Thoracic aorta (tissue), 2 donors: Measurements from ENCODE around the gene PDIK1L. TPM values are rescaled to one million over a fixed set of nuclear protein-coding genes. Genes with fewer than 3 reads are reported as not detected.
A peak's percentile ranks its signal among the peaks of the same experiment; 100 is the strongest.

Source experiments
- ATAC-seq: fragments of 150-250 bp; one replicate; pipeline ENCODE4 v1.8.0; 2017; ENCODE audit warnings: low read depth; ENCODE audit not compliant: insufficient number of reproducible peaks, low FRiP score
- DNase-seq: peaks from one replicate; pipeline ENCODE4 v3.0.0-alpha.2; 2020; ENCODE audit warnings: low spot score
- H3K27ac ChIP-seq, 2 donors: fragments of 200-600 bp; sonication (generic); 1 replicate in 1 of 2; 2 replicates in 1 of 2; pipeline ENCODE4 v1.5.1; 2016; ENCODE audit warnings: mild to moderate bottlenecking in 2 of 2, moderate library complexity in 2 of 2
- H3K27me3 ChIP-seq: fragments of 200-600 bp; sonication (generic); replicated peaks from 2 replicates; pipeline ENCODE4 v1.6.0; 2016; ENCODE audit warnings: mild to moderate bottlenecking; ENCODE audit not compliant: insufficient read depth
- H3K36me3 ChIP-seq: fragments of 200-600 bp; sonication (generic); one replicate; pipeline ENCODE4 v1.5.1; 2016
- H3K4me1 ChIP-seq, 2 donors: fragments of 200-600 bp; sonication (generic); 1 replicate in 1 of 2; 2 replicates in 1 of 2; pipeline versions ENCODE4 v1.5.1 to v1.6.0; 2016; ENCODE audit warnings: low read depth in 2 of 2, mild to moderate bottlenecking in 1 of 2; ENCODE audit not compliant: control insufficient read depth in 1 of 2
- H3K4me3 ChIP-seq: fragments of 200-600 bp; sonication (generic); 2 replicates; pipeline ENCODE4 v1.5.1; 2016; ENCODE audit warnings: mild to moderate bottlenecking
- H3K9me3 ChIP-seq: fragments of 200-600 bp; sonication (generic); 2 replicates; pipeline ENCODE4 v1.5.1; 2016
- total RNA-seq, 2 donors: library from RNA; depleted of rRNA; stranded (reverse); fragments of >200 nt; gene quantifications; one replicate each; pipeline versions ENCODE4 v1.1.0 to v1.2.3, GENCODE V29; 2016
- TF ChIP-seq, protein P1 (sequence below): fragments of 200-600 bp; sonication (generic); IDR thresholded peaks from one replicate; pipeline ENCODE4 v1.5.1; 2019; ENCODE audit warnings: antibody characterized with exemption

Gene PDIK1L
- total RNA-seq, 2 donors from 2014 or later = 9.6 to 10.4 TPM

DNA sequence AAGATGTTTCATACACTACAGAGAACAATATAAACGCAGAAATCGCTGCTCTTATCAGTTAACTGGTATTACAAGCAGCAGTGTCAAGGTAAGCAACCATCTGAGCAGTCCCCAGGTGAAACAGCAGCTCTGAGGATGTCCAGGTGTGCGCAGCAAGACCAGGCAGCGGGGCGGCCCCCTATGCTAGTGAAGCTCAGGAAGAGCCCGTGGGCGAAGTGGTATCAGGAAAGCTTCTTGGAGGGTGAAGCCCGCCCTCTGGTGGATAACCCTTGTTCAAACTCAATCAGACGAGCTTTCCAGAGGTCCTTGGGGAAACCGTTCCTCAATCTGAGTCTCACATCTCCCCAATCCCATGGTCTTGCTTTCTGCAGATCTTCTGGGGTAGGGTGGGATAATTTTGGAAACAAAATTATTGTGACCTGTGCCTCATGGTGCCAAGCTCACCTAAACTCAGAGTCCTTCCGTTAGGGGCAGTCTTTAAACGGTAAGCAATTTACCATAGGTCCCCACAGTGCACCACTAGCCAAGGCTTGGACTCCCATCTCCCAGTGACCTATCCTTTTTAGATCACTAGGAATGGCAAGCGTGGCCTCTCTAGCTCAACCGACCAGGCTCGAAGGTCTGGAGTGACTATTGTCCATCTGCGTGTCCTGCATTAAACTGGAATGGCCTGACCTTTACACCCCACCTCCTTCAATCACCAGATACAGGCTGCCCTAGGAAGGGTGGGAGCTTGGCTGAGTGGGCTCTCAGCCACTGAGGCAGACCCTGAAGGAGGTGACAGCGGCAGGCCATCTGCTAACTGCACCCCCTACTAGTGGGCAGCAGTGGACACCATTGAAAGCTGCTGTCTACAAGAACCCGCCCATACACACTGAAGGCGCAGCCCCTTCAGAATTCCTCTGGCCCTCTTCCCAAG lies 33.7 kb downstream of the PDIK1L start:
- Histone ChIP-seq H3K27ac (no peak overlapping the region), H3K27me3 (no peaks in the 10 kb centered on the region), H3K36me3 (no peaks in the 10 kb centered on the region), H3K4me1 (no peaks in the 10 kb centered on the region), H3K4me3 (no peak overlapping the region), H3K9me3 (no peaks in the 10 kb centered on the region)
- TF ChIP-seq, protein P1, sequence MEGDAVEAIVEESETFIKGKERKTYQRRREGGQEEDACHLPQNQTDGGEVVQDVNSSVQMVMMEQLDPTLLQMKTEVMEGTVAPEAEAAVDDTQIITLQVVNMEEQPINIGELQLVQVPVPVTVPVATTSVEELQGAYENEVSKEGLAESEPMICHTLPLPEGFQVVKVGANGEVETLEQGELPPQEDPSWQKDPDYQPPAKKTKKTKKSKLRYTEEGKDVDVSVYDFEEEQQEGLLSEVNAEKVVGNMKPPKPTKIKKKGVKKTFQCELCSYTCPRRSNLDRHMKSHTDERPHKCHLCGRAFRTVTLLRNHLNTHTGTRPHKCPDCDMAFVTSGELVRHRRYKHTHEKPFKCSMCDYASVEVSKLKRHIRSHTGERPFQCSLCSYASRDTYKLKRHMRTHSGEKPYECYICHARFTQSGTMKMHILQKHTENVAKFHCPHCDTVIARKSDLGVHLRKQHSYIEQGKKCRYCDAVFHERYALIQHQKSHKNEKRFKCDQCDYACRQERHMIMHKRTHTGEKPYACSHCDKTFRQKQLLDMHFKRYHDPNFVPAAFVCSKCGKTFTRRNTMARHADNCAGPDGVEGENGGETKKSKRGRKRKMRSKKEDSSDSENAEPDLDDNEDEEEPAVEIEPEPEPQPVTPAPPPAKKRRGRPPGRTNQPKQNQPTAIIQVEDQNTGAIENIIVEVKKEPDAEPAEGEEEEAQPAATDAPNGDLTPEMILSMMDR = peak; percentile 72
- peak; percentile 50 for ATAC-seq
- no peak for DNase-seq

DNA sequence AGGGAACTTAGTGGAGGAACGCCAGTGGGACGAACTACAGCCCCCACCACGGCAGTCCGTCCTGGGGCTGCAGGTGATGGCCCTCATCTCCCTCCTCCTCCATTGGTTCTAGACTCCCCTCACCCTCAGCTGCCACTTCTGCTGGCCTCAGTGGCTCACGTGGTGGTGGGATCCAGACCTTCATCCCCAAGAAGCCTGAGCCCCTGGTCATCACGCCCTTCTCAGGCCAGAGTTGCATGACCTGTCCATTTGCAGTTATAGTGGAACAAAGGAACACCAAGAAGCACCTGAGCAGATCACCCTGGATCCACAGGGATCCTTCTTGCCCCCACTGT lies 34.3 kb downstream of the PDIK1L start:
- H3K36me3 ChIP-seq = no peaks in the 10 kb centered on the region
- no peaks in the 10 kb centered on the region for H3K27me3 ChIP-seq
- no peaks in the 10 kb centered on the region for H3K4me1 ChIP-seq
- H3K27ac ChIP-seq = no peak overlapping the region
- TF ChIP-seq, protein P1 = no peak
- no peak overlapping the region for H3K4me3 ChIP-seq
- H3K9me3 ChIP-seq = no peaks in the 10 kb centered on the region
- DNase-seq (no peak), ATAC-seq (no peak)

DNA sequence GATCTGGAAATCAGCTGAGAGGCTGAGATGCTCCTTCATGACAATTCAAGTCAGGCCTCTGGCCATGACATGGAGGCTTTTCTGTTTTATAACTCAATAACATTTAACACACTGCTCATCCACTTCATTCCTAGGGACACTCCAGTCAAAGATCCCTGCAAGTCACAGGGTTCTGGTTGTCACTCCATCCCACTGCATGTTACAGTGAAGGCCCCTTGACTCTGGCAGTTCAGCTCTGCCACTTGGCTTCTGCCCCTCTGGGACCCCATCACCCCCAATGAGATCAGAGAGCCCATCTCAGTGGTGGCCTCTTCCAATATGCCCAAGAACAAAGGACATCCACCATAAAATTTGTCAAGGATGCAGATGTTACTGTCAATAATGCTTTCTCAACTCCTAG lies 37.3 kb downstream of the PDIK1L start:
- TF ChIP-seq, protein P1 = no peak
- Histone ChIP-seq H3K36me3 (no peaks in the 10 kb centered on the region), H3K27me3 (no peaks in the 10 kb centered on the region), H3K4me3 (no peak overlapping the region), H3K9me3 (no peaks in the 10 kb centered on the region), H3K4me1 (no peaks in the 10 kb centered on the region), H3K27ac (no peak overlapping the region)
- ATAC-seq = no peak
- no peak for DNase-seq

DNA sequence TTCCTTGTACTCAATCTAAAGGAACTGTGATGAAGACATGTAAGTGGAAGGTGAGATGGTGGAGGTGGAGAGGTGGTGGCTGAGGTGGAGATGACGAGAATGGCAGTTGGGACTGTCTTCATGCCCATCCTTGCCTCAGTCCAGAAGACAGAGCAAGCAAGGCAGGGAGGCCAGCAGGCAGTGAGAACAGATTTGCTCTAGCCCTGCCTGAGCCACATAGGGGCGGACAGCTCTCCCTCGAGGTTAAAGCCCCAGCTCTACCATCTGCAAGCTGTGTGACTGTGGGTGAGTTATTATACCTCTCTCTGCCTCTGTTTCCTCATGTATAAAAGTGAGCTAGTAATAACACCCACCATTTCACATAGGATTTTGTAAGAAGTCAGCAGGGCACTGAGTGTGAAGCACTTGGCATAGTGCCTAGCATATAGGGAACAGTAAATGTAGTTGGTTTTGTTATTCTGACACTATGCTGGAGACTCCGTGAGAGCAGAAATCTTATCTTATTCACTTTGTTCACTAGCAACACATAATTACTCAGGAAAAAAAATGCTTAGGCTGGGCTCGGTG lies 42.4 kb downstream of the PDIK1L start:
- no peaks in the 10 kb centered on the region for H3K36me3 ChIP-seq
- H3K27ac ChIP-seq = no peak overlapping the region
- H3K27me3 ChIP-seq = no peaks in the 10 kb centered on the region
- TF ChIP-seq, protein P1 = no peak
- ATAC-seq = no peak
- H3K4me1 ChIP-seq = no peaks in the 10 kb centered on the region
- H3K4me3 ChIP-seq = no peak overlapping the region
- H3K9me3 ChIP-seq = no peaks in the 10 kb centered on the region
- no peak for DNase-seq

DNA sequence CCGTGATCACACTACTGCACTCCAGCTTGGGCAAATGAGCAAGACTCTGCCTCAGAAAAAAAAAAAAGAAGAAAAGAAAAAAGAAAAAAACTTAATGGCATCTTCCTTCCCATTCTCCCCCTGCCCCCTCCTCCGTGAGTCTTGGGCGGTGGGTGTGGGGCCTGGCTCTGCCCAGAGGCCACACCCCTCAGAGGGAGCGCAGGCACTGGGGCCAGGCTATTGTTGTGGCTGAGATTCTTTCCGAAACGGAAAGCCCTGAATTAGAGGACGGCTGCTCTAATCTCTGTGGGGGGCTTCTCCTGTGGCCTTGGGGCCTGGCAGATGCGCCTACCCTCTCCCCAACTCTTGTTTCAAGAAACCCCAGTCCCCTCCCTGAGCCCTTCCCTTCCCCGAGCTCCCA lies 43.1 kb downstream of the PDIK1L start:
- no peaks in the 10 kb centered on the region for H3K27me3 ChIP-seq
- H3K9me3 ChIP-seq = no peaks in the 10 kb centered on the region
- H3K36me3 ChIP-seq = no peaks in the 10 kb centered on the region
- DNase-seq (no peak), ATAC-seq (no peak)
- no peak overlapping the region for H3K4me3 ChIP-seq
- H3K4me1 ChIP-seq = no peaks in the 10 kb centered on the region
- TF ChIP-seq, protein P1 = no peak
- no peak overlapping the region for H3K27ac ChIP-seq
